Measurements from ENCODE around the gene GCA.

GRCh38 chr2:162400336-162400735, 56.4 kb downstream of the GCA start:
- TF ChIP-seq, protein P1, sequence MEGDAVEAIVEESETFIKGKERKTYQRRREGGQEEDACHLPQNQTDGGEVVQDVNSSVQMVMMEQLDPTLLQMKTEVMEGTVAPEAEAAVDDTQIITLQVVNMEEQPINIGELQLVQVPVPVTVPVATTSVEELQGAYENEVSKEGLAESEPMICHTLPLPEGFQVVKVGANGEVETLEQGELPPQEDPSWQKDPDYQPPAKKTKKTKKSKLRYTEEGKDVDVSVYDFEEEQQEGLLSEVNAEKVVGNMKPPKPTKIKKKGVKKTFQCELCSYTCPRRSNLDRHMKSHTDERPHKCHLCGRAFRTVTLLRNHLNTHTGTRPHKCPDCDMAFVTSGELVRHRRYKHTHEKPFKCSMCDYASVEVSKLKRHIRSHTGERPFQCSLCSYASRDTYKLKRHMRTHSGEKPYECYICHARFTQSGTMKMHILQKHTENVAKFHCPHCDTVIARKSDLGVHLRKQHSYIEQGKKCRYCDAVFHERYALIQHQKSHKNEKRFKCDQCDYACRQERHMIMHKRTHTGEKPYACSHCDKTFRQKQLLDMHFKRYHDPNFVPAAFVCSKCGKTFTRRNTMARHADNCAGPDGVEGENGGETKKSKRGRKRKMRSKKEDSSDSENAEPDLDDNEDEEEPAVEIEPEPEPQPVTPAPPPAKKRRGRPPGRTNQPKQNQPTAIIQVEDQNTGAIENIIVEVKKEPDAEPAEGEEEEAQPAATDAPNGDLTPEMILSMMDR (IDR thresholded peaks at IDR 0.05): no peak
- TF ChIP-seq POLR2A (IDR thresholded peaks at IDR 0.05): no peak

Data from vagina (tissue), 2 donors.